Esophagus squamous epithelium (tissue), 4 donors: ENCODE measurements around the gene MACIR.

Experiments
- POLR2A ChIP-seq, 4 donors: fragments of 450-650 bp; IDR thresholded peaks; one replicate each; pipeline ENCODE4 v1.6.1; 2017; ENCODE audit warnings: antibody characterized with exemption in 4 of 4, mild to moderate bottlenecking in 4 of 4, moderate library complexity in 3 of 4
- TF ChIP-seq, protein P1 (sequence below), 6 experiments: fragments of 450-650 bp in 4 of 6; fragments of 200-600 bp in 2 of 6; sonication (generic) in 2 of 6; IDR thresholded peaks; one replicate each; pipeline ENCODE4 v1.5.1; 2016 to 2019; ENCODE audit warnings: antibody characterized with exemption in 6 of 6, mild to moderate bottlenecking in 4 of 6, moderate library complexity in 4 of 6

GRCh38 chr5:103254921-103255320 lies 3.6 kb upstream of the MACIR start:
- TF ChIP-seq, protein P1, sequence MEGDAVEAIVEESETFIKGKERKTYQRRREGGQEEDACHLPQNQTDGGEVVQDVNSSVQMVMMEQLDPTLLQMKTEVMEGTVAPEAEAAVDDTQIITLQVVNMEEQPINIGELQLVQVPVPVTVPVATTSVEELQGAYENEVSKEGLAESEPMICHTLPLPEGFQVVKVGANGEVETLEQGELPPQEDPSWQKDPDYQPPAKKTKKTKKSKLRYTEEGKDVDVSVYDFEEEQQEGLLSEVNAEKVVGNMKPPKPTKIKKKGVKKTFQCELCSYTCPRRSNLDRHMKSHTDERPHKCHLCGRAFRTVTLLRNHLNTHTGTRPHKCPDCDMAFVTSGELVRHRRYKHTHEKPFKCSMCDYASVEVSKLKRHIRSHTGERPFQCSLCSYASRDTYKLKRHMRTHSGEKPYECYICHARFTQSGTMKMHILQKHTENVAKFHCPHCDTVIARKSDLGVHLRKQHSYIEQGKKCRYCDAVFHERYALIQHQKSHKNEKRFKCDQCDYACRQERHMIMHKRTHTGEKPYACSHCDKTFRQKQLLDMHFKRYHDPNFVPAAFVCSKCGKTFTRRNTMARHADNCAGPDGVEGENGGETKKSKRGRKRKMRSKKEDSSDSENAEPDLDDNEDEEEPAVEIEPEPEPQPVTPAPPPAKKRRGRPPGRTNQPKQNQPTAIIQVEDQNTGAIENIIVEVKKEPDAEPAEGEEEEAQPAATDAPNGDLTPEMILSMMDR (IDR thresholded peaks at IDR 0.05): no peak
- TF ChIP-seq POLR2A (IDR thresholded peaks at IDR 0.05): no peak
